PC-9 (cell line): ENCODE measurements around the gene IMMP2L. TPM values are rescaled to one million over a fixed set of nuclear protein-coding genes. Genes with fewer than 3 reads are reported as not detected.

Source experiments
- BruUV-seq: library from RNA; stranded (reverse); fragments of 400-500 nt; replicated peaks from 2 replicates; lab custom pipeline; 2021; lab: Mats Ljungman, UMichigan
- CTCF ChIA-PET: fragments of 300-600 bp; sonication (Branson Sonifier 250); formaldehyde crosslinking; loops from one replicate; lab custom pipeline; 2022; ENCODE audit warnings: antibody characterized with exemption; lab: Charles Lee
- POLR2A ChIA-PET: fragments of 300-600 bp; sonication (Branson Sonifier 250); formaldehyde crosslinking; loops from one replicate; lab custom pipeline; 2022; ENCODE audit warnings: antibody characterized with exemption; ENCODE audit not compliant: unreplicated experiment; lab: Charles Lee
- DNase-seq, 2 experiments: peaks; one replicate each; pipeline versions ENCODE4 v3.0.0 to v3.0.0-alpha.2; 2015 to 2022; ENCODE audit warnings: mixed read lengths in 1 of 2
- H2AFZ ChIP-seq: fragments of 200-600 bp; sonication (generic); 2 replicates; pipeline ENCODE4 v1.8.1; 2017; ENCODE audit warnings: antibody characterized with exemption
- H3F3A ChIP-seq: fragments of 200-600 bp; sonication (generic); 2 replicates; pipeline ENCODE4 v1.8.1; 2017; ENCODE audit warnings: antibody characterized with exemption, mild to moderate bottlenecking, low read depth; ENCODE audit not compliant: insufficient read depth
- H3K27ac ChIP-seq: fragments of 200-600 bp; sonication (generic); 2 replicates; pipeline ENCODE4 v1.6.1; 2016; ENCODE audit warnings: mixed run types
- H3K27me3 ChIP-seq: fragments of 200-600 bp; sonication (generic); 2 replicates; pipeline ENCODE4 v1.6.1; 2016; ENCODE audit warnings: low read depth, mixed run types; ENCODE audit not compliant: insufficient read depth
- H3K36me3 ChIP-seq: fragments of 200-600 bp; sonication (generic); 2 replicates; pipeline ENCODE4 v1.6.1; 2016; ENCODE audit warnings: low read depth, mixed run types
- H3K4me1 ChIP-seq: fragments of 200-600 bp; sonication (generic); replicated peaks from 2 replicates; pipeline ENCODE4 v1.6.1; 2016; ENCODE audit warnings: mixed run types; ENCODE audit not compliant: insufficient read depth
- H3K4me2 ChIP-seq: fragments of 200-600 bp; sonication (generic); 2 replicates; pipeline ENCODE4 v1.6.1; 2017; ENCODE audit warnings: mixed run types
- H3K4me3 ChIP-seq: fragments of 200-600 bp; sonication (generic); 2 replicates; pipeline ENCODE4 v1.6.1; 2016; ENCODE audit warnings: mixed run types
- H3K79me2 ChIP-seq: fragments of 200-600 bp; sonication (generic); 2 replicates; pipeline ENCODE4 v1.6.1; 2017; ENCODE audit warnings: low read depth, mixed run types
- H3K9me2 ChIP-seq: fragments of 200-600 bp; sonication (generic); 2 replicates; pipeline ENCODE4 v1.8.1; 2017; ENCODE audit warnings: mild to moderate bottlenecking; ENCODE audit not compliant: insufficient read depth
- H3K9me3 ChIP-seq: fragments of 200-600 bp; sonication (generic); 2 replicates; pipeline ENCODE4 v1.8.1; 2016; ENCODE audit warnings: low read depth; ENCODE audit not compliant: insufficient read depth
- H4K20me1 ChIP-seq: fragments of 200-600 bp; sonication (generic); 2 replicates; pipeline ENCODE4 v1.8.1; 2017; ENCODE audit not compliant: insufficient read depth
- CTCF ChIP-seq: fragments of 200-600 bp; sonication (generic); conservative IDR thresholded peaks from 2 replicates; pipeline ENCODE4 v1.6.1; 2017; ENCODE audit warnings: mixed run types, antibody characterized with exemption, mild to moderate bottlenecking, moderate library complexity
- EZH2 ChIP-seq: fragments of 200-600 bp; sonication (generic); IDR thresholded peaks from 2 replicates; pipeline ENCODE4 v1.8.0; 2017; ENCODE audit warnings: antibody characterized with exemption, low read depth
- intact Hi-C: fragments of 100-400 bp; cut with micrococcal nuclease; formaldehyde crosslinking; loops from one replicate; pipeline ENCODE4 v1.10.0; 2022; ENCODE audit not compliant: unreplicated experiment
- total RNA-seq: library from RNA; stranded (reverse); gene quantifications from 2 replicates; pipeline ENCODE4 v1.2.3, GENCODE V29; 2021

Gene IMMP2L
- total RNA-seq, 1 experiment from 2014 or later: 40.5 TPM

GRCh38 chr7:110929480-110930249, 632.6 kb downstream of the IMMP2L start:
- H3K79me2 ChIP-seq: no peaks in the 10 kb centered on the region
- H3K9me3 ChIP-seq: no peaks in the 10 kb centered on the region
- H3K4me2 ChIP-seq: no peak overlapping the region
- intact Hi-C loops: no loop called here
- TF ChIP-seq EZH2 (no peak), CTCF (no peak)
- no peak overlapping the region for H3K4me3 ChIP-seq
- POLR2A ChIA-PET: no interaction called here
- no peaks in the 10 kb centered on the region for H3K27me3 ChIP-seq
- CTCF ChIA-PET: no interaction called here
- no peak for DNase-seq
- no peak overlapping the region for H2AFZ ChIP-seq
- H3F3A ChIP-seq: no peaks in the 10 kb centered on the region
- no peaks in the 10 kb centered on the region for H3K9me2 ChIP-seq
- no peaks in the 10 kb centered on the region for H3K4me1 ChIP-seq
- H3K36me3 ChIP-seq: no peaks in the 10 kb centered on the region
- BruUV-seq: no TSS peak
- no peak overlapping the region for H3K27ac ChIP-seq
- no peaks in the 10 kb centered on the region for H4K20me1 ChIP-seq

- H3K36me3 ChIP-seq: no peaks in the 10 kb centered on the region
- H3K27me3 ChIP-seq: no peaks in the 10 kb centered on the region
- H3K4me3 ChIP-seq: no peak overlapping the region
- intact Hi-C loops: no loop called here
- POLR2A ChIA-PET: interaction anchor here (0.6 kb wide), 2 partner anchors 1088 to 1484 kb away, joined by 5 to 7 read pairs; no protein-coding TSS in a partner anchor
- CTCF ChIA-PET: no interaction called here
- 0 out of 2 replicates have a peak, but pooled peaks cover 4% of the 10 kb centered on the region for H3F3A ChIP-seq
- H3K4me1 ChIP-seq: peaks cover 10% of the 10 kb centered on the region
- no peaks in the 10 kb centered on the region for H3K79me2 ChIP-seq
- TF ChIP-seq EZH2 (no peak), CTCF (no peak)
- H2AFZ ChIP-seq: no peak overlapping the region
- H3K4me2 ChIP-seq: peak overlapping the region; percentile 36; the same call in 1 of the 2 replicates
- BruUV-seq: no TSS peak
- no peaks in the 10 kb centered on the region for H4K20me1 ChIP-seq
- peak overlapping the region; percentile 26; the same call in 1 of the 2 replicates for H3K27ac ChIP-seq
- peaks cover 12% of the 10 kb centered on the region; the same call in 1 of the 2 replicates for H3K9me2 ChIP-seq
- DNase-seq: peak; percentile 55 to 82
- no peaks in the 10 kb centered on the region; the same call in 1 of the 2 replicates for H3K9me3 ChIP-seq
These were observed 639.4 kb downstream of the IMMP2L start for GRCh38 chr7:110922906-110923305.

GRCh38 chr7:110921595-110922151, 640.6 kb downstream of the IMMP2L start:
- BruUV-seq: no TSS peak
- no peak for TF ChIP-seq EZH2
- TF ChIP-seq CTCF: no peak
- no peaks in the 10 kb centered on the region for H4K20me1 ChIP-seq
- H3K36me3 ChIP-seq: no peaks in the 10 kb centered on the region
- intact Hi-C loops: no loop called here
- H3K27ac ChIP-seq: no peak overlapping the region
- no peaks in the 10 kb centered on the region for H3K79me2 ChIP-seq
- DNase-seq: no peak
- H3K4me3 ChIP-seq: no peak overlapping the region
- H2AFZ ChIP-seq: no peak overlapping the region
- H3K9me3 ChIP-seq: no peaks in the 10 kb centered on the region; the same call in 1 of the 2 replicates
- no peaks in the 10 kb centered on the region for H3K27me3 ChIP-seq
- peaks cover 10% of the 10 kb centered on the region for H3K4me1 ChIP-seq
- ChIA-PET CTCF (no interaction called here), POLR2A (no interaction called here)
- no peak overlapping the region for H3K4me2 ChIP-seq
- H3K9me2 ChIP-seq: peaks cover 12% of the 10 kb centered on the region; the same call in 1 of the 2 replicates
- 0 out of 2 replicates have a peak, but pooled peaks cover 4% of the 10 kb centered on the region for H3F3A ChIP-seq
